MM.1S (cell line): ENCODE measurements around the gene PIP5K1A.

ENCODE experiments used
- DNase-seq: peaks from one replicate; pipeline ENCODE4 v3.0.0-alpha.2; 2015
- H2AFZ ChIP-seq: fragments of 300-600 bp; sonication (generic); 2 replicates; pipeline ENCODE4 v1.6.0; 2016; ENCODE audit warnings: antibody characterized with exemption, low read length
- H3F3A ChIP-seq: fragments of 300-600 bp; sonication (generic); 2 replicates; pipeline ENCODE4 v1.6.1; 2016; ENCODE audit warnings: mild to moderate bottlenecking, antibody characterized with exemption, low read length, moderate library complexity, mixed read lengths; ENCODE audit not compliant: insufficient read depth
- H3K27ac ChIP-seq: fragments of 300-600 bp; sonication (generic); 2 replicates; pipeline ENCODE4 v1.5.1; 2016; ENCODE audit warnings: mild to moderate bottlenecking, low read length
- H3K27me3 ChIP-seq: fragments of 300-600 bp; sonication (generic); replicated peaks from 2 replicates; pipeline ENCODE4 v1.6.0; 2016; ENCODE audit warnings: low read length; ENCODE audit not compliant: insufficient read depth
- H3K36me3 ChIP-seq: fragments of 300-600 bp; sonication (generic); replicated peaks from 2 replicates; pipeline ENCODE4 v1.6.1; 2016; ENCODE audit warnings: mild to moderate bottlenecking, low read length, mixed read lengths; ENCODE audit not compliant: insufficient read depth
- H3K4me1 ChIP-seq: fragments of 300-600 bp; sonication (generic); 2 replicates; pipeline ENCODE4 v1.6.1; 2016; ENCODE audit warnings: low read length, mixed read lengths
- H3K4me2 ChIP-seq: fragments of 300-600 bp; sonication (generic); 2 replicates; pipeline ENCODE4 v1.6.0; 2016; ENCODE audit warnings: low read depth, low read length
- H3K4me3 ChIP-seq: fragments of 300-600 bp; sonication (generic); 2 replicates; pipeline ENCODE4 v1.5.1; 2016; ENCODE audit warnings: low read length, mixed read lengths
- H3K79me2 ChIP-seq: fragments of 300-600 bp; sonication (generic); 2 replicates; pipeline ENCODE4 v1.6.1; 2016; ENCODE audit warnings: mixed run types, low read length, mixed read lengths
- H3K9ac ChIP-seq: fragments of 300-600 bp; sonication (generic); 2 replicates; pipeline ENCODE4 v1.6.1; 2016; ENCODE audit warnings: low read length, mixed read lengths
- H3K9me2 ChIP-seq: fragments of 300-600 bp; sonication (generic); replicated peaks from 2 replicates; pipeline ENCODE4 v1.6.1; 2016; ENCODE audit warnings: mild to moderate bottlenecking, low read length, mixed read lengths; ENCODE audit not compliant: insufficient read depth
- H3K9me3 ChIP-seq: fragments of 300-600 bp; sonication (generic); replicated peaks from 2 replicates; pipeline ENCODE4 v1.6.1; 2016; ENCODE audit warnings: mild to moderate bottlenecking, low read length, mixed read lengths; ENCODE audit not compliant: insufficient read depth
- H4K20me1 ChIP-seq: fragments of 300-600 bp; sonication (generic); 2 replicates; pipeline ENCODE4 v1.6.1; 2016; ENCODE audit warnings: mild to moderate bottlenecking, low read length, moderate library complexity, mixed read lengths; ENCODE audit not compliant: insufficient read depth
- CTCF ChIP-seq: fragments of 300-600 bp; sonication (generic); IDR thresholded peaks from 2 replicates; pipeline ENCODE4 v1.5.1; 2016; ENCODE audit warnings: antibody characterized with exemption, low read length, mixed read lengths
- EZH2 ChIP-seq: fragments of 300-600 bp; sonication (generic); optimal IDR thresholded peaks from 2 replicates; pipeline ENCODE3; 2017; ENCODE audit warnings: low read depth, mild to moderate bottlenecking, antibody characterized with exemption, low read length, mixed read lengths
- EZH2phosphoT487 ChIP-seq: fragments of 300-600 bp; sonication (generic); IDR thresholded peaks from 2 replicates; pipeline ENCODE4 v1.6.1; 2018; ENCODE audit warnings: antibody characterized with exemption, low read length

The PIP5K1A gene

DNA sequence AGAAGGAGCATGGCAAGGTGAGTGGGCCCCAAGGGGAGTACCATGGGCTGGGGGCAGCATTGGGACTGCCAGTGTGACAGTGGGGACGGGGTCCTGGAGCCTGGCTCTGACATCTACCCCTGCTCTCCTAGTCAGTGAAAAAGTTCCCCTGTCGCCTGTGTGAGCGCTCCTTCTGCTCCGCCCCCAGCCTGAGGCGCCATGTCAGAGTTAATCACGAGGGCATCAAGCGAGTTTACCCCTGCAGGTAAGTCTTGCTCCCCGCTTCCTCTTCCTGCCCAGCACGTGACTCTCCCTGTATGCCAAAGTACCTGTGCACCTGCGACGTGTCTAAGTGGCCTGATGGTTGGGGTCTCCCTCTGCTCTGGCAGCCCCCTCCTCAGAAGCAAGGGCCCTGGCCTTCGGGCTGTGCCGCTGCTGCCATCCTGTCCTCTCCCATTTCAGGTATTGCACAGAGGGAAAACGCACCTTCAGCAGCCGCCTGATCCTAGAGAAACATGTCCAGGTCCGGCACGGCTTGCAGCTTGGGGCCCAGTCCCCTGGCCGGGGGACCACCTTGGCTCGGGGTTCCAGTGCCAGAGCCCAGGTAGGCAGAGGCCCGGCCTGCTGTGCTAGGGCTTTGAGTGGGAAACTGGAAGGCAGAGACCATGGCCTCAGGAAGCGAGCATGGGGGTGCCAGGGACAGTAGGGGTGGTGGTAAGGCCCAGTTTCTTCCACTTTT, 91.8 kb downstream of the PIP5K1A start:
- Histone ChIP-seq H3K27ac (no peak overlapping the region), H3K79me2 (peaks cover 10% of the 10 kb centered on the region; the same call in 1 of the 2 replicates), H3K36me3 (no peaks in the 10 kb centered on the region), H3F3A (no peaks in the 10 kb centered on the region), H3K9ac (no peak overlapping the region), H4K20me1 (no peaks in the 10 kb centered on the region), H3K9me3 (no peaks in the 10 kb centered on the region), H3K9me2 (no peaks in the 10 kb centered on the region), H3K4me2 (no peak overlapping the region), H3K4me1 (no peaks in the 10 kb centered on the region), H3K27me3 (no peaks in the 10 kb centered on the region), H3K4me3 (no peak overlapping the region), H2AFZ (no peak overlapping the region)
- DNase-seq: no peak
- no peak for TF ChIP-seq EZH2
- no peak for TF ChIP-seq EZH2phosphoT487
- TF ChIP-seq CTCF: no peak

GRCh38 chr1:151290709-151291303, 92.5 kb downstream of the PIP5K1A start:
- no peaks in the 10 kb centered on the region for H4K20me1 ChIP-seq
- H3F3A ChIP-seq: no peaks in the 10 kb centered on the region
- H3K27me3 ChIP-seq: no peaks in the 10 kb centered on the region
- peaks cover 10% of the 10 kb centered on the region; the same call in 1 of the 2 replicates for H3K79me2 ChIP-seq
- no peak overlapping the region for H3K4me3 ChIP-seq
- H2AFZ ChIP-seq: no peak overlapping the region
- H3K9ac ChIP-seq: no peak overlapping the region
- no peaks in the 10 kb centered on the region for H3K36me3 ChIP-seq
- H3K4me2 ChIP-seq: no peak overlapping the region
- no peak overlapping the region for H3K27ac ChIP-seq
- H3K4me1 ChIP-seq: no peaks in the 10 kb centered on the region
- no peaks in the 10 kb centered on the region for H3K9me3 ChIP-seq
- no peak for TF ChIP-seq EZH2phosphoT487
- no peak for TF ChIP-seq CTCF
- TF ChIP-seq EZH2: no peak
- DNase-seq: no peak
- no peaks in the 10 kb centered on the region for H3K9me2 ChIP-seq

DNA sequence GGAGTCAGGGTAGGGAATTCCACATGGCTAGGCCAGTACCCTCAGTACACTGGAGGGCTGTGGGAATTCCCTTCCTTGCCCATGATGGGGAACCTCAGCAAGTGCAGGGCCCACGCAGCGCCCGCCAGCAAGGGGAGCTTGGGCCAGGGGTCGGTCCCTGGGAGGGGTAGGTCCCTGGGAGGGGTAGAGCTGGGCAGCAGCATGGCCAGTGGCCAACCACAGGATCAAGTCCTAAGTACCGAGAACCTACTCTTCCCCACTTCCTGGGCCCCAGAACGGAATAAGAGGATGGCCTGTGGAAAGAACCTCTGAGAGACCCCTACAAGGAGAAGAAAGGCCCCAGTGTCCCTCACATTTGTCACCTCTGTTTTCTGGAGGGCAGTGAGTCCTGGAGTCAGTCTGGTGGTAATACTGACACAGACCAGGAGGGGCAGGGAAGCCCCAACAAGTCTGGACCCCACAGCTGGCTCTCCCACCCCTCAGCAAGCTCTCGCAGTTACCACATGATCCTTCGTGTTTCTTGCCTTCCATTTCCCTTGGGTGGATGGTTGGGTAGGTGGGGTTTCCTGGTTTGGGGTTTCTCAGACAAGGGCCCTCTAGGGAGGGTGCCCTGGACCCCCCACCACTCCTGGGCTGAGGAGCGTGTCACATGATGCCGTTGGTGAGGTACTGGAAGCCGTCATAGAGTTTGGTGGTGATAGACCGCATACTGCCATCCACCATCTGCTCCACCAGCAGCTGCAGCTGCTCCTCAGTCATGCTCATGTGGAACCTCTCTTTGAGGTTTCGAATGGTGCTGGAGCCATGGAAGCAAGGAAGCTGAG, 94.1 kb downstream of the PIP5K1A start:
- no peak overlapping the region for H3K9ac ChIP-seq
- H3K27me3 ChIP-seq: no peaks in the 10 kb centered on the region
- H3F3A ChIP-seq: no peaks in the 10 kb centered on the region
- DNase-seq: no peak
- no peak overlapping the region for H3K27ac ChIP-seq
- H3K4me1 ChIP-seq: no peaks in the 10 kb centered on the region
- no peaks in the 10 kb centered on the region for H3K9me3 ChIP-seq
- no peaks in the 10 kb centered on the region for H3K36me3 ChIP-seq
- no peak overlapping the region for H3K4me3 ChIP-seq
- H3K9me2 ChIP-seq: no peaks in the 10 kb centered on the region
- no peak overlapping the region for H2AFZ ChIP-seq
- no peak overlapping the region for H3K4me2 ChIP-seq
- TF ChIP-seq EZH2: no peak
- peaks cover 5% of the 10 kb centered on the region; the same call in 1 of the 2 replicates for H3K79me2 ChIP-seq
- H4K20me1 ChIP-seq: no peaks in the 10 kb centered on the region
